ENCODE measurements around the gene TOX3. TPM values are rescaled to one million over a fixed set of nuclear protein-coding genes. Genes with fewer than 3 reads are reported as not detected.

Gene TOX3
- total and polyA plus RNA-seq, 2 donors (not counting 3 experiments of a cell fraction or from before 2014, with no cell fraction given), result not detected

GRCh38 chr16:52572656-52573055 lies 25.7 kb upstream of the TOX3 start:
- no peak overlapping the region for H2AFZ ChIP-seq (ENCODE audit: low read depth, low read length)
- dilution Hi-C loops (cut with MboI; ENCODE audit: extremely low pct_ligation_motif_present, low sequenced_read_pairs), result no loop called here
- H3K27ac ChIP-seq (ENCODE audit: insufficient read depth, low read depth, low read length), result no peak overlapping the region
- TF ChIP-seq GATA2 (IDR thresholded peaks at IDR 0.05; ENCODE audit: insufficient read depth, insufficient read length, low read depth, low read length) (no peak), MYC (IDR thresholded peaks at IDR 0.05; ENCODE audit: low read depth, low read length) (no peak), POLR2AphosphoS5 (IDR thresholded peaks at IDR 0.05; ENCODE audit: insufficient read depth, low read depth, low read length) (no peak), POLR2A (IDR thresholded peaks at IDR 0.05; ENCODE audit: low read depth, low read length) (no peak), MAX (IDR thresholded peaks at IDR 0.05; ENCODE audit: insufficient read depth, insufficient read length) (no peak), CTCF (IDR thresholded peaks at IDR 0.05; ENCODE audit: extremely low read depth in 1 of 2, insufficient read depth in 1 of 2, low read depth in 1 of 2, low read length in 2 of 2) (no peak), EZH2 (IDR thresholded peaks at IDR 0.05; ENCODE audit: borderline replicate concordance, low read depth, low read length, severe bottlenecking) (no peak), FOS (IDR thresholded peaks at IDR 0.05; ENCODE audit: borderline replicate concordance, insufficient read depth, low read length) (no peak), JUN (IDR thresholded peaks at IDR 0.05; ENCODE audit: borderline replicate concordance, insufficient read depth, insufficient read length, low read depth) (no peak)
- H3K9me1 ChIP-seq (replicated peaks; ENCODE audit: control insufficient read depth, extremely low read depth, insufficient read depth, low read length), result no peaks in the 10 kb centered on the region
- FAIRE-seq (no peak), DNase-seq (ENCODE audit: low read depth, low spot score) (no peak)
- H3K79me2 ChIP-seq (ENCODE audit: control insufficient read depth, insufficient read depth, low read length), result no peaks in the 10 kb centered on the region
- no peaks in the 10 kb centered on the region for H3K36me3 ChIP-seq (ENCODE audit: control insufficient read depth in 2 of 2, extremely low read depth in 1 of 2, insufficient read depth in 2 of 2, low read length in 2 of 2)
- intact Hi-C loops (cut with micrococcal nuclease), result no loop called here
- no TSS peak for BruUV-seq (replicated peaks)
- no peaks in the 10 kb centered on the region for H4K20me1 ChIP-seq (replicated peaks; ENCODE audit: control insufficient read depth, extremely low read depth, insufficient read depth, low read length)
- H3K9me3 ChIP-seq (replicated peaks; ENCODE audit: control insufficient read depth, insufficient read depth, low read length), result peaks cover 9% of the 10 kb centered on the region
- H3K4me2 ChIP-seq (ENCODE audit: insufficient read depth, low read length), result no peak overlapping the region
- H3K4me1 ChIP-seq (ENCODE audit: control insufficient read depth, extremely low read depth, insufficient read depth, low read length), result no peaks in the 10 kb centered on the region
- no peak overlapping the region for H3K9ac ChIP-seq (replicated peaks; ENCODE audit: extremely low read depth, insufficient read depth, low read length)
- H3K4me3 ChIP-seq (replicated peaks in 1 of 3; ENCODE audit: insufficient read depth in 1 of 3, low read depth in 1 of 3, low read length in 3 of 3), result no peak overlapping the region
- POLR2A ChIA-PET, result no interaction called here
- CTCF ChIA-PET, result no interaction called here
- no peaks in the 10 kb centered on the region for H3K27me3 ChIP-seq (ENCODE audit: control insufficient read depth in 2 of 2, insufficient read depth in 2 of 2, low read length in 2 of 2)
